AG09319 (cell line): ENCODE results near the gene SLC7A10.

Experiments used
- DNase-seq: peaks from one replicate; pipeline ENCODE4 v3.0.0-alpha.2; 2010; ENCODE audit warnings: low read depth; ENCODE audit errors: extremely low read depth
- CTCF ChIP-seq: IDR thresholded peaks from 2 replicates; pipeline ENCODE4 v1.5.1; 2011; ENCODE audit warnings: low read depth, mild to moderate bottlenecking, inconsistent platforms, low read length, moderate library complexity

Gene SLC7A10

GRCh38 chr19:33202546-33203507 lies 22.8 kb downstream of the SLC7A10 start:
- TF ChIP-seq CTCF: no peak

GRCh38 chr19:33201886-33202545 lies 23.6 kb downstream of the SLC7A10 start:
- no peak for DNase-seq

More at GRCh38 chr19:33202546-33203507, 22.8 kb downstream of the SLC7A10 start:
- DNase-seq: no peak

GRCh38 chr19:33201473-33201872 lies 24.2 kb downstream of the SLC7A10 start:
- TF ChIP-seq CTCF: no peak
- no peak for DNase-seq

More at GRCh38 chr19:33201886-33202545, 23.6 kb downstream of the SLC7A10 start:
- no peak for TF ChIP-seq CTCF

- no peak for TF ChIP-seq CTCF
These were observed 26.0 kb downstream of the SLC7A10 start for GRCh38 chr19:33199441-33200265.

GRCh38 chr19:33198169-33198568 lies 27.5 kb downstream of the SLC7A10 start:
- no peak for DNase-seq
- no peak for TF ChIP-seq CTCF

More at GRCh38 chr19:33199441-33200265, 26.0 kb downstream of the SLC7A10 start:
- DNase-seq: no peak

- no peak for DNase-seq
These were observed 28.1 kb downstream of the SLC7A10 start for GRCh38 chr19:33197591-33198000.

More at GRCh38 chr19:33197591-33198000, 28.1 kb downstream of the SLC7A10 start:
- no peak for TF ChIP-seq CTCF
